MG63 (cell line): ENCODE results near the gene PIBF1. TPM values are rescaled to one million over a fixed set of nuclear protein-coding genes. Genes with fewer than 3 reads are reported as not detected.
"Not testable (repeated sequence)": the region's sequence is repeated elsewhere in the genome, so short reads cannot be mapped to it uniquely, and the experiment has no call there.

Source experiments
- DNase-seq: peaks from one replicate; pipeline ENCODE4 v3.0.0-alpha.2; 2020
- H3K27me3 ChIP-seq: fragments of 250-450 bp; sonication (Bioruptor Pico); 2 replicates; pipeline ENCODE4 v1.5.1; 2020; ENCODE audit warnings: mild to moderate bottlenecking, moderate library complexity
- H3K36me3 ChIP-seq: fragments of 250-450 bp; sonication (Bioruptor Pico); 2 replicates; pipeline ENCODE4 v1.5.1; 2020; ENCODE audit warnings: mild to moderate bottlenecking, moderate library complexity
- H3K4me3 ChIP-seq: fragments of 250-450 bp; sonication (Bioruptor Pico); 2 replicates; pipeline ENCODE4 v1.5.1; 2020; ENCODE audit warnings: mild to moderate bottlenecking, moderate library complexity
- H3K9me3 ChIP-seq: fragments of 250-450 bp; sonication (Bioruptor Pico); 2 replicates; pipeline ENCODE4 v1.5.1; 2020; ENCODE audit warnings: mild to moderate bottlenecking, moderate library complexity
- total RNA-seq: library from RNA; depleted of rRNA; stranded (reverse); fragments of >200 nt; shearing (Covaris generic); gene quantifications from 2 replicates; pipeline ENCODE4 v1.2.3, GENCODE V29; 2014; ENCODE audit warnings: low replicate concordance; rRNA removed

PIBF1 gene, protein sequence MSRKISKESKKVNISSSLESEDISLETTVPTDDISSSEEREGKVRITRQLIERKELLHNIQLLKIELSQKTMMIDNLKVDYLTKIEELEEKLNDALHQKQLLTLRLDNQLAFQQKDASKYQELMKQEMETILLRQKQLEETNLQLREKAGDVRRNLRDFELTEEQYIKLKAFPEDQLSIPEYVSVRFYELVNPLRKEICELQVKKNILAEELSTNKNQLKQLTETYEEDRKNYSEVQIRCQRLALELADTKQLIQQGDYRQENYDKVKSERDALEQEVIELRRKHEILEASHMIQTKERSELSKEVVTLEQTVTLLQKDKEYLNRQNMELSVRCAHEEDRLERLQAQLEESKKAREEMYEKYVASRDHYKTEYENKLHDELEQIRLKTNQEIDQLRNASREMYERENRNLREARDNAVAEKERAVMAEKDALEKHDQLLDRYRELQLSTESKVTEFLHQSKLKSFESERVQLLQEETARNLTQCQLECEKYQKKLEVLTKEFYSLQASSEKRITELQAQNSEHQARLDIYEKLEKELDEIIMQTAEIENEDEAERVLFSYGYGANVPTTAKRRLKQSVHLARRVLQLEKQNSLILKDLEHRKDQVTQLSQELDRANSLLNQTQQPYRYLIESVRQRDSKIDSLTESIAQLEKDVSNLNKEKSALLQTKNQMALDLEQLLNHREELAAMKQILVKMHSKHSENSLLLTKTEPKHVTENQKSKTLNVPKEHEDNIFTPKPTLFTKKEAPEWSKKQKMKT
- total RNA-seq, result 8.5 and 9.3 TPM in 2 replicates

GRCh38 chr13:72781451-72782439, at the start of gene PIBF1, which contains the start of gene DIS3:
PIBF1 (plus strand) TSS chr13:72782133; CDS start chr13:72783470, 1,337 bp downstream.
DIS3 (minus strand) TSS chr13:72781900; CDS start chr13:72781832, 68 bp downstream.
- no peaks in the 10 kb centered on the region for H3K27me3 ChIP-seq
- no peaks in the 10 kb centered on the region for H3K9me3 ChIP-seq
- peaks cover 45% of the 10 kb centered on the region for H3K36me3 ChIP-seq
- peak; percentile 98 for DNase-seq
- H3K4me3 ChIP-seq, result peak within 1 kb of the TSS; percentile 88

DNA sequence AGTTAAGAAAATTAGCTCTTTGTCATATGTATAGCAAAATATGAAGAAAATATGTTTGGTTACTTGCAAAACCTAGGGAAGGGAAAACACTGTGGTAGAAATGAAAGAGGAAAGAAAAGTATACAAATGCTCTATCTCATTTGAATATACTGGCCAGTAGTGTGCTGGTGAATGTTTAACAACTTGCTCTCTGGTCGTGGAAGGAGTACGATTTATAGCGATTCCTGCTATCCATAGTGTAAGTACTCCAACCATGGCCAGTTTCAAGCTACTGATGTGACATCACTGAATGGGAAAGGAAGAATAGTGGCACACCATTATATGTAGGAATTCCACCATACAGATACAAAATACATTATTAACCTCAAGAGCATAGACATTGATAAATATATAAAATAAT, 44.9 kb upstream of the PIBF1 start:
- H3K27me3 ChIP-seq, result no peaks in the 10 kb centered on the region
- no peaks in the 10 kb centered on the region for H3K9me3 ChIP-seq
- H3K36me3 ChIP-seq, result peaks cover 34% of the 10 kb centered on the region
- H3K4me3 ChIP-seq, result no peak overlapping the region
- no peak for DNase-seq

GRCh38 chr13:72740015-72740414, 41.9 kb upstream of the PIBF1 start:
- peaks cover 36% of the 10 kb centered on the region for H3K36me3 ChIP-seq
- no peak for DNase-seq
- no peaks in the 10 kb centered on the region for H3K27me3 ChIP-seq
- no peak overlapping the region for H3K4me3 ChIP-seq
- H3K9me3 ChIP-seq, result no peaks in the 10 kb centered on the region

- no peak overlapping the region for H3K4me3 ChIP-seq
- peaks cover 58% of the 10 kb centered on the region for H3K36me3 ChIP-seq
- DNase-seq, result no peak
- no peaks in the 10 kb centered on the region for H3K27me3 ChIP-seq
- no peaks in the 10 kb centered on the region for H3K9me3 ChIP-seq
These were observed 36.7 kb upstream of the PIBF1 start for GRCh38 chr13:72745260-72745659.

GRCh38 chr13:72751220-72751619, 30.7 kb upstream of the PIBF1 start:
- H3K27me3 ChIP-seq, result no peaks in the 10 kb centered on the region
- H3K4me3 ChIP-seq, result no peak overlapping the region
- peaks cover 82% of the 10 kb centered on the region for H3K36me3 ChIP-seq
- H3K9me3 ChIP-seq, result no peaks in the 10 kb centered on the region
- DNase-seq, result no peak

- H3K9me3 ChIP-seq, result no peaks in the 10 kb centered on the region
- no peaks in the 10 kb centered on the region for H3K27me3 ChIP-seq
- peaks cover 82% of the 10 kb centered on the region for H3K36me3 ChIP-seq
- no peak for DNase-seq
- H3K4me3 ChIP-seq, result no peak overlapping the region
These were observed 27.8 kb upstream of the PIBF1 start for GRCh38 chr13:72754111-72754510.

- no peak for DNase-seq
- H3K36me3 ChIP-seq, result peaks cover 86% of the 10 kb centered on the region
- no peak overlapping the region for H3K4me3 ChIP-seq
- no peaks in the 10 kb centered on the region for H3K9me3 ChIP-seq
- no peaks in the 10 kb centered on the region for H3K27me3 ChIP-seq
These were observed 24.0 kb upstream of the PIBF1 start for GRCh38 chr13:72757792-72758535.

DNA sequence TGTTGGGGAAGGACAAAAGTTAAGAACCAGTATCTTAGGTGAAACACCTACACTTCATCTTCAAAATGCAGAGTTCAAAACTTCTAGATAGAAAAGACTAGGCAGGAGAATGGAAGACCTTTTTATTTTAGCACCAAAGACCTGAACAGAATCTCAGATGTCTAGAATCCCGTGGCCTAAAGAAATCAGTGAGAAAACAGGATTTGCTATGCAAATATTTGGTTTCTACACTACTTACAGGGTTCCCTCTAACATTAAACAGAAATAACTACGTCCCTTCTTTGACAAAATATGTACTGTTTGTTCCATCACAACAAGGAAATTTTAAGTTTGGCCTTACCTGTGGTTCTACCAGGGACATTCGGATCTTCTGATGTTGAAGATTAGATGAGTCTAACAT, 21.7 kb upstream of the PIBF1 start:
- Histone ChIP-seq H3K36me3 (peaks cover 86% of the 10 kb centered on the region), H3K9me3 (no peaks in the 10 kb centered on the region), H3K4me3 (no peak overlapping the region), H3K27me3 (no peaks in the 10 kb centered on the region)
- no peak for DNase-seq

DNA sequence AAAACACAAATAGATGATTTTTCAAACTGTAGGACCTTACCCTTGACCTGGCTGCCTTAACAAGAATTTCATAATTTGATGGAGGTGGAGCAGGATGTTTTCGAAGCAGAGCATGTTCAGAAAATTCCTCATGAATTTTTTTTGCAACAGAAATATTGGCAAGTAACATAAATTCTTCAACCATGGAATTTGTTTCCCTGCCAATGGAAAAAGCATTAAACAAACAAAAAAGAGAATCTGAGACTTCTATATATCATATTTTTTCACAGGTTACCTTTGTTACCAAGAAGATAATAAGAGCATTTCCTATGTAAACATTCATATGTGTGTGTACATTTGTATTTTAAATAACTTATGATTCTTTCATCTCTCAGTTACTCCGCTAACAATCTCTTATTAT, 18.5 kb upstream of the PIBF1 start:
- H3K36me3 ChIP-seq, result peaks cover 96% of the 10 kb centered on the region
- no peak for DNase-seq
- no peak overlapping the region for H3K4me3 ChIP-seq
- no peaks in the 10 kb centered on the region for H3K27me3 ChIP-seq
- H3K9me3 ChIP-seq, result no peaks in the 10 kb centered on the region

DNA sequence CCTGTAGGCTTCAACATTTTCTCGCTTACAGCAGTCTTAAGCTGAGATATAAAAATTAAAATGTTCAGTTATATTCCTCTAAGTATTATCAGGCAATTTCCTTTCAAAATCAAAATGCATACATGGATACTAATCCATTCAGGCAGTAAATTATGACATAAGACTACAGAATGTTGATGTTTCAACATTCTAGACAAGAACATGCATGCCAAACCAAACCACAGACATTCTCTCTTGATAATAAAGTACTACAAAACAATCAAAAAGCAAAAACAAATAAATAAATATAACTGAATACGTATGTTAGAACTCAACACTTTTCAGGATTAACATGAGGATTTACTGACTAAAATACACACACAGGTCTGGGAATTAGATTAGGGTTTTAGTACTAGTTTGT, 7.9 kb upstream of the PIBF1 start:
- Histone ChIP-seq H3K4me3 (no peak overlapping the region), H3K27me3 (no peaks in the 10 kb centered on the region), H3K9me3 (no peaks in the 10 kb centered on the region), H3K36me3 (peaks cover 87% of the 10 kb centered on the region)
- DNase-seq, result no peak

DNA sequence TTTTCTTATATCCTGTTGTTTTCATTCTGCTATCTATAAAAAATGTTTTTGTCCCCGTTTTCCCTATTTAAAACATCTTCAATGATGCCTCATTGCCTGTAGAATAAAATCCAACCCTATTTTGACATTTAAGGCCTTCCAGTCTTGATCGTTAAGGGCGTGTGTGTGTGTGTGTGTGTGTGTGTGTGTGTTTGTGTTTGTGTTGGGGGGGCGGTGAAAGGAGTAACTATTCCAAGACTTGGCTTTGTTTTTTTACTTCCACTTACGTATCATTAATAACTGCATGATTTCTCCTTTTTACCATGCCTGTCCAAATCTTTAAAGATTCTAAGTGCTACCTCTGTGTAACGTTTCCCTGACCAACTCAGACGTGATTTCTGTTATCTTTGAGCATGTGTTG, 784 bp downstream of the PIBF1 start:
- Histone ChIP-seq H3K9me3 (no peaks in the 10 kb centered on the region), H3K36me3 (peaks cover 42% of the 10 kb centered on the region), H3K4me3 (peak overlapping the region; percentile 88), H3K27me3 (no peaks in the 10 kb centered on the region)
- peak; percentile 13 for DNase-seq

GRCh38 chr13:72784679-72785078, 2.7 kb downstream of the PIBF1 start:
- not testable (repeated sequence) for DNase-seq, H3K9me3 ChIP-seq, H3K27me3 ChIP-seq

GRCh38 chr13:72788831-72789230, 6.9 kb downstream of the PIBF1 start:
- H3K4me3 ChIP-seq, result no peak overlapping the region
- no peaks in the 10 kb centered on the region for H3K27me3 ChIP-seq
- H3K9me3 ChIP-seq, result no peaks in the 10 kb centered on the region
- H3K36me3 ChIP-seq, result peaks cover 58% of the 10 kb centered on the region
- DNase-seq, result no peak

More at GRCh38 chr13:72784679-72785078, 2.7 kb downstream of the PIBF1 start:
- H3K4me3 ChIP-seq, result not testable (repeated sequence)
- H3K36me3 ChIP-seq, result peaks cover 32% of the 10 kb centered on the region

DNA sequence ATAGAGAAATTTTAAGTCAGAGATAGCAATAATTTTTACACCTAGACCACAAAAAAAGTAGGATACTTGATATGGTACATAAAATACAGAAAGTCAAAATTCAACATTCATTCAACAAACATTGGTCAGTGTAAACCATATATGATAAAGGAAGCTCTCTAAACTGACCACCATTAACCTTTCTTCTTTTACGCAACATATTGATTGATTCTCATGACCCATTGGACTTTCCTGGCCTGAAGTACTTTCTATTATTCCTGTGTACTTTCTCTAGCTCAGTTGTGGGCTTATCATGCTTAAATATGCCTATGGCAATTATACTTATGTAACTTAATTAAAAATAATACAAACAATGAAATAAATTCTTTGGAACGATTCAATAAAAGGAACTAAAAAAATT, 10.7 kb downstream of the PIBF1 start:
- no peak overlapping the region for H3K4me3 ChIP-seq
- H3K36me3 ChIP-seq, result peaks cover 63% of the 10 kb centered on the region
- DNase-seq, result no peak
- no peaks in the 10 kb centered on the region for H3K27me3 ChIP-seq
- H3K9me3 ChIP-seq, result no peaks in the 10 kb centered on the region

- Histone ChIP-seq H3K4me3 (no peak overlapping the region), H3K27me3 (no peaks in the 10 kb centered on the region), H3K36me3 (peaks cover 40% of the 10 kb centered on the region), H3K9me3 (no peaks in the 10 kb centered on the region)
- no peak for DNase-seq
These were observed 16.9 kb downstream of the PIBF1 start for GRCh38 chr13:72798817-72799216.

DNA sequence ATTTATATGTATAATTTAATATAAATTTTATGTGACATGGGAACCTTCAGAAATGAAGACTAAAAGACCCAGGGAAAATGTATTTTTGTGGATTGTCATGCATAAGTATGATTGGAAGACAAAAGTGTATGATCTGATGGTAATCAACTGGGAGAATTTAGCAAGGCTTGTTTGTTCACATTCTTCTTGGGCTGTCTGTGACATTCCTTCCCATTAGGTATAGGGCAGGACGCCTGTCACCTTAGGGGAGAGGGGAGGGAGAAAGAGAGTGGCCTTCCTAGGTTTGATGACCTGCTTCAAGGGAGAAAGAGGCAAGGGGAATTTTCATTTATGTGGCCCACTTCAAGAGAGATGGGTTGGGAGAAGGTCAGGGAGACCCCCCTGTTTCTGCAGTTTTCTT, 22.4 kb downstream of the PIBF1 start:
- H3K27me3 ChIP-seq, result no peaks in the 10 kb centered on the region
- H3K4me3 ChIP-seq, result no peak overlapping the region
- no peaks in the 10 kb centered on the region for H3K9me3 ChIP-seq
- DNase-seq, result no peak
- H3K36me3 ChIP-seq, result peaks cover 14% of the 10 kb centered on the region
